M059J (cell line): ENCODE measurements around the gene TSPEAR. TPM values are rescaled to one million over a fixed set of nuclear protein-coding genes. Genes with fewer than 3 reads are reported as not detected.

Experiments used
- DNase-seq: peaks from one replicate; pipeline ENCODE4 v3.0.0-alpha.2; 2012; ENCODE audit warnings: low read depth
- total RNA-seq: library from RNA; depleted of rRNA; stranded (reverse); fragments of >200 nt; shearing (Covaris generic); gene quantifications from 2 replicates; pipeline ENCODE4 v1.2.3, GENCODE V29; 2014

Gene TSPEAR
- total RNA-seq, 1 experiment from 2014 or later: not detected

DNA sequence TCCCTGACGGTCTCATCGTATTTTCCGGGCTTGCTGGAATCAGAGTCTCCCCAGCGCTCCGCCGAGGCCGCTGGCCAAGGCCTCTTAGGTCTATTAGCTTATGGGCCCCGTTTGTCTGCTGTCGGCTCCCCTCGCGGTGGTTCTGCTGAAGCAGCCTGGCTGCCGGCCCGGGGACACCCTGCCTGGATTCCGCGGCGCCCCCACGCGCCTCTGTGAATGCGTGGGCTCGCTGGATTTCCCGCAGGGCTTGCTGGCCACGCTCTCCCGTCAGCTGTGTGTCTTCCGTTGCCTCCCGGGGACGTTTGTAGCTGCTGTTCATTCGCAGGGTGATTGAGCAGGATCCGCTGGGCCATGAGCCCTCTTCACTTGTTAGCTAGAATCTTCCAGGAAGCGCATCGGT, 247.6 kb downstream of the TSPEAR start:
- no peak for DNase-seq

DNA sequence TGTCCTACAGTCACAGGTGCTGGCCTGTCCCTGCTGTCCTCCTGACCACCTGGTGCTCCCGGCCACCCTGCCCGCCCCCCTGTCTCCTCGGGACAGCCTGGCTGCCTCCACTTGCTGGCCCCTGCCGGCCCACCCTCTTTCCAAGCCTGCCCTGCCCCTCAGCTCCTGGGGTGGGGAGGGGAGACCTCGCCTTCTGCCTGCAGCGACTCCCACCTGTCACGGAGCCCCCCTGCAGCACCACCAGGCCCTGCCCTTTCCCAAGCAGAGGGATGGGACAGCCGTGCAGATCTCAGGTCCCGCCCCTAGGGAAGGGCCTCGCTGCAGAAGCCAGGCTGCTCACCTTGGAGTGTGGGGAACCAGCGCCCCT, 248.6 kb downstream of the TSPEAR start:
- DNase-seq: no peak

DNA sequence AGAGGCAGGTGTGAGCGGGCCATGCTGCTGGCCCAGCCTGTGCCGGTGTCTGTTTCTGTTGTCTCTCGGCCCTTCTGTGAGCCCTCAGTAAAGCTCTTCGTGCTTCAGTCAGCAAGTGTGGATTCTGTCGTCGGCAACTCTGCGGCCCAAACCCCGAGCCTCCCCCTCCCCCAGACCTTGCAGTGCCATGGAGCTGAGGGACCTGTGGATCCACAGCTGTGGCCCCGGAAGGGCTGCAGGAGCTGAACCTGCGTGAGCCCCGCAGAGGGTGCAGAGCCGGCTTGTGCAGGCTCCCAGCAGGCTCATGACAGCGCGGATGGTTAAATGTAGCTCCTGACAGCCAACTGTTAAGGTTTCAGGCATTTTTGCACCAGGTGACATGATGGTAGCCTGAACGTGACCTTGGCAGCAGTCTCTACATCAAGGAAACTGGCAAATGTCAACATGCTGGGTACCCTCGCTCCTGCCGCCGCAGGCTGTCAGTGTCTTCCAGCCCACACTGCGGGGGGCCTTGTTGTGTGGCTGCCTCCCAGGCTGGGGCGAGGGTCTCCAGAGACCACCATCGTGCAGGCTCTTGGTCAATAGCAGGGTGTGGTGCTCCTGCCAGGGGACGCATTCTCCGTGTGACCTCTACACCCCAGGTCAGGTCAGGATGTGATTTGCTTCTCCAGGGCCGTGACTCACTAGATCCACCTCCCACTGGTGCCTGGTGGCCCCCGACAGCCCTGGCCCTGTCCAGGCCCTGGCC, 249.1 kb downstream of the TSPEAR start:
- DNase-seq: no peak

DNA sequence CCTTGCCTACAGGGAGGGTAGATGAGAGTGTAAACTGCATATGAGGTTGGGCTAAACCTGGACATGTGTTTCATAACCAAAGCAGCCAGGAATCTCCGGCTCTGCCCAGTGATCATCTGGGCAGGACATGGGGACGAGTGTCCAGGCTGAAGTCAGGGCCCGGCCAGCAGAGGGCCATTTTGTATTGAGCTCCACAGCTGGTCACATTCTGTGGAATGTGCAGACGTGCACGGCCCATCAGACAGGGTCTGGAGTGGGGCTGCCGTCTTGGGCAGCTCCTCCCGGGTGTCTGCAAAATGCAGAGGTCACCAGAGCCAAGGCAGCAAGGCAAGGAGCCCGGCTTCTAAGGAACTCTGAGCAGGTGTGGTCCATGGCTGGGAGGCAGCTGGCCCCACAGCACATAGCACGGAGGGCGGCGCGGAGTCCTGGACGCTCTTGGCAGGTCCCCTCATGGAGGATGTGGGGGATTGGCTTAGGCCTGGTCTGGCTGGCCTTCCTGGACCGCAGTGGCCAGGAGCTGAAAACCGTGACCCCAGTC, 249.8 kb downstream of the TSPEAR start:
- DNase-seq: peak; percentile 22

DNA sequence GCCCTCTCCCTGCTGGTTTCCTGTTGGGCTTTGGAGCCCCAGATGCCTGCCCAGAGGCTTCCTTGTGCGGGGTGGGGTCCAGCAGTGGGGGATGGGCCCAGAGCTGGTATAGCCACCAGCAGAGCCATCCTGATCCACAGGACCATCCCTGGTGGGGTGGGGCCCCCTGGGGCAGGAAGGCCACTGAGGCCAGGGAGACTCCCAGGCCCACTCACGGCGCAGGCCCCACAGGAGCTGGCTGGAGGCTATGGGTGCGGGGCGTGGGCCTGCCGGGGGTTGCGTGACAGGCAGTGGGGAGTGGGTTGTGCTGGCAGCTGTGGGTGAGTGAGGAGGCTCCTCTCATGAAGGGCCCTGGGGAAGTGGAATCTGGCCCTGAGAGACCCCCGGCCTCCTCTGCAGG, 250.4 kb downstream of the TSPEAR start:
- DNase-seq: no peak

DNA sequence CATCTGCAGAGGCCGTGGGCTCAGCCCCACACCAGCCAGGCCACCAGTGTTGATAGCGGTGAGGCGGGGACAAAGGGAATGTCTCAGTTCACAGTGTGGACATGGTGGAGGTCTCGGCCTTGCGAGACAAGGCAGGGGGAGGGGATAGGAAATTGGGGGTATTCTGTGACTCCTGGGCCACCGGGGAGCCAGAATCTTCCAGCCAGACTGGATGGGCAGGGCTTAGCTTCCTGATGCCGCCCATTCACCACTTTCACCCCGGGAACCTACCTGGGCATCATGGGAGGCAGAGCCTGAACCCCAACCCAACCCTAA, 251.0 kb downstream of the TSPEAR start:
- DNase-seq: no peak

DNA sequence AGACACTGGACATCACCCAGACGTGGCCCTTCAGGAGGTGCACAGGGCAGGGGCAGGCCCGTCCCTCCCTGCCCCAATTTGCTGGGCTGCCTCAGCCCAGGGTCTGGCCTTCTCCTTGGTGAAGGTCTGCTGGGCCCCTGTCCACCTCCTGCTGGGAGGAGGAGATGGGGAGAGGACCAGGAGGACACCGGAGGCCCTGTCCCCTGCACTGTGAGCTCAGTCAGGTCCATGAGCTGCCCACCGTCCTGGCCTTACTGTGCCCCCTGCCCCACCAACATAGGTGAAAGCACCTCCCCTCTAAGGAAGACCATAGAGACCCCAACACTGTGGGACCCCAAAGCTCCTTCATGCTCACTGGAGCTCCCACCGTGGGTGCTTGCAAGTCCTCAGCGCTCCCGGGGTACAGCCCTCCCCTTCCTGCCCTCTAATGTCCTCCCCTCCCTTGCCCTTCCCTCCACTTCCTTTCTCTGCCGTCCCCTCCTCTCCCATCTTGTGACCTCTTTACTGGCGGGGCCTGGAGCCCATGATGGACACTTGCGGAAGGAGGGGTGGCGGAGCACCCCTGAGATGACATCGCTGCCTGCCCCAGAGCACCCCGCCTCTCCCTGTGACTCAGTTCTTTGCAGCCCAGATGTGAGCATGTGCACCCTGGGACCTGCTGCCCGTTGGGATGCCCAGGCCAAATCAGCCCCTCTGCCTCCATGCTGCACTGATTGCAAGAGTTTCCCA, 251.5 kb downstream of the TSPEAR start:
- no peak for DNase-seq

DNA sequence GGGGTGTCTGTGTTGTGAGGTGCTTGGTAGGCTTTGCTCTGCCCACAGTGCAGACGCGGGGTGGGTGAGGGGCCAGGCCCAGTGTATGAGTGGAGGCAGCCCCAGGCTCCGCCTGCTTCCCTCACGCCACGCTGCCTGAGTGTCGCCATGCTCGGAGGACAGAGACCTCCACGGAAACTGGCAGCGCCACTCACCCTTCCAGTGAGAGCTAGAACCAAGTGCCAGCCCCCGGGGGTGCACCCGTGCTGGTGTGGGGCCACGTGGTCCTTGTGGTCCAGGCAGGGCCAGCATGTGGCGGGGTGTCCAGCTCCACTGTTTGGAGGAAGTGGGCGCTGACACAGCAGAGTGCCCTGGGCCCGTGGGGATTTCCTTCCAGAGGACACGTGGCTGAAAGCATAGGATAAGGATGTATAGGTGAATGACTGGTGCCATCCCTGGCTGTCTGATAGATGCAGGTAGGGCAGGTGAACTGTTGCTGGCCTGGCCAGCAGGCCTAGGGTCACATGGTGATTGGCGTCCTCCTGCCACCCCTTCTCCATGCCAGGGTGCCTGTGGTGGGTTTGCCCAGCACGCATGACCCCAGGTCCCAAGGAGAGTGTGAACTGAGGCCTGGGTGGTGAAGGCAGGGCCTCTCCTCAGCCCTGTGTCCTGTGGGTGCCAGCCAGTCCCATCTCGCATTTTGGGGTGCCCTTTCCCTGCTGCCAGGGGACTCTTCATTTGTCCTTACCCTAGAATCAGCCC, 252.2 kb downstream of the TSPEAR start:
- no peak for DNase-seq

DNA sequence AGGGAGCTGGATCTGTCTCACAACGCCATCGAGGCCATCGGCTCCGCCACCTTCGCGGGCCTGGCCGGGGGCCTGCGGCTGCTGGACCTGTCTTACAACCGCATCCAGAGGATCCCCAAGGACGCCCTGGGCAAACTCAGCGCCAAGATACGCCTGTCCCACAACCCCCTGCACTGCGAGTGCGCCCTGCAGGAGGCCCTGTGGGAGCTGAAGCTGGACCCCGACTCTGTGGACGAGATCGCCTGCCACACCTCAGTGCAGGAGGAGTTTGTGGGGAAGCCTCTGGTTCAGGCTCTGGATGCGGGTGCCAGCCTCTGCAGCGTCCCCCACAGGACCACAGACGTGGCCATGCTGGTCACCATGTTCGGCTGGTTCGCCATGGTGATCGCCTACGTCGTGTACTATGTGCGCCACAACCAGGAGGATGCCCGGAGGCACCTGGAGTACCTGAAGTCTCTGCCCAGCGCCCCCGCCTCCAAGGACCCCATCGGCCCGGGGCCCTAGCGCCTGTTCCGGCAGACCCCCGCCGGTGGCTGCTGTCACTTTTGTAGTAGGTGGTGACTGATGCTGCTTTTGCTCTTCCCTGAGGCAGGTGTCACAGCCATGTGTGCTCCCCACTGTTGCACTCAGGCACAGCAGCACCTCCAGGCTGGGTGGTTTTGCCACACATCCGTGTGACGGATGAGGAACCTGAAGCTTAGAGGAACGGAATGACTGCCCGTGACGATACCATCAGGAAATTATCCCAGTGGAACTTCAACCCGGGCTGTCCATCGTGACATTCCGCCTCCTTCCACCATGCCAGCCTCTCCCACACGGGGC, 254.2 kb downstream of the TSPEAR start:
- DNase-seq: no peak

DNA sequence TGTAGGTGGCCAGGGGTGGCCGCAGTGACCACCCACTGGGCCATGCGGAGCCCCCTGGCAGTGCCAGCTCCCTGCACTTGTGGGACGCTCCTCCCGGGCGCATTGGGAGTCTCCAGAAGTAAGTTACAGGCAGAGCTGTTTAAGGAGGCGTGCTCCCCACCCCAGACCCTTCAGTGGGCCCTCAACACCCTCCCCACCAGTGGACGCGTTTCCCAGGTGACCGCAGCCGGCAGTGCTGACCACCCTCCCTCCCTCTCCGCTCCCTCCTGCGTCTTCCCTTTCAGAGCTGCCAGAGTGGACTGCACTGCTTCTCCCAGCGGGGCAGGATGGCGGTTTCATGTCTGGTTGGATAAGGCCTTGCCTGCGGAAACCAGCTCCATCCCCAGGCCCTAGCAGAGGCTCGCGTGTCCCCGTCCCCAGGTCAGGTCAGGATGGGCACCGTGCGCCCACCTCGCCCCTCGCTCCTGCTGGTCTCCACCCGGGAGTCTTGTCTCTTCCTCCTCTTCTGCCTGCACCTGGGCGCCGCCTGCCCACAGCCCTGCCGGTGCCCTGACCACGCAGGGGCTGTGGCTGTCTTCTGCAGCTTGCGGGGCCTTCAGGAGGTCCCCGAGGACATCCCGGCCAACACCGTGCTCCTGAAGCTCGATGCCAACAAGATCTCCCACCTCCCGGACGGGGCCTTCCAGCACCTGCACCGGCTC, 255.0 kb downstream of the TSPEAR start:
- DNase-seq: no peak

DNA sequence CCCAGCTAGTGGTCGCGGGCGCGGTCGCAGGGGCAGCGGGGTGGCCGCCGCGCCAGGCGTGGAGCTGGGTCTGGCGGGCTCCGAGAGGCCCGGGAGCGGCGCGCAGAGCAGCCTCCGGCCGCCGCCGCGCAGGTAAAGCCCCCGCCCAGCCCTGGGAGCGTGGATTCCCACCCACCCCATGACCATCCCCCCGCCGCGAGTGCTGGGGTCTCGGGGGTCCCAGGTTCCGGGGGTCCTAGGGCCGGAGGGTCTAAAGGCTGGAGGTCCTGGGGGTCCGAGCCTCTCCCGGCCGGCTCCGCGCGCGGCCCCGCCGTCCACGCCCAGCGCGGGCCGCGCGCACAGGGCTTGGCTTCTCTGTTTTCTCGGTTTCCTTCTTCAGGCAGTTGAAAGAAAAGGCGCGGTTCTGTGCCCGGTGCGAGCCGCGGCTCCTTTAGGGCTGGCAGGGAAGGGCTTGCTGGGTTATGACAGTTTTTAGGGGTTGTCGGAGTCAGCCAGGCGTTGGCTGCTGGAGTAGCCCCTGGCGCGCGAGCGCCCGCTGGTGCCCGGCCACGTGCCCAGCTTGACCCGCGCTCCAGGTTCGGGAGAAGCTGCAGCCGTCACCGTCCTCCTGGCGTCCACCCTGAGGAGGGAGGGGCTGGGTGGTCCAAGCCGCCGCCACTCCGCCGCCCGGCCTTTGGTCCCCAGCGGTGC, 255.7 kb downstream of the TSPEAR start:
- DNase-seq: no peak

DNA sequence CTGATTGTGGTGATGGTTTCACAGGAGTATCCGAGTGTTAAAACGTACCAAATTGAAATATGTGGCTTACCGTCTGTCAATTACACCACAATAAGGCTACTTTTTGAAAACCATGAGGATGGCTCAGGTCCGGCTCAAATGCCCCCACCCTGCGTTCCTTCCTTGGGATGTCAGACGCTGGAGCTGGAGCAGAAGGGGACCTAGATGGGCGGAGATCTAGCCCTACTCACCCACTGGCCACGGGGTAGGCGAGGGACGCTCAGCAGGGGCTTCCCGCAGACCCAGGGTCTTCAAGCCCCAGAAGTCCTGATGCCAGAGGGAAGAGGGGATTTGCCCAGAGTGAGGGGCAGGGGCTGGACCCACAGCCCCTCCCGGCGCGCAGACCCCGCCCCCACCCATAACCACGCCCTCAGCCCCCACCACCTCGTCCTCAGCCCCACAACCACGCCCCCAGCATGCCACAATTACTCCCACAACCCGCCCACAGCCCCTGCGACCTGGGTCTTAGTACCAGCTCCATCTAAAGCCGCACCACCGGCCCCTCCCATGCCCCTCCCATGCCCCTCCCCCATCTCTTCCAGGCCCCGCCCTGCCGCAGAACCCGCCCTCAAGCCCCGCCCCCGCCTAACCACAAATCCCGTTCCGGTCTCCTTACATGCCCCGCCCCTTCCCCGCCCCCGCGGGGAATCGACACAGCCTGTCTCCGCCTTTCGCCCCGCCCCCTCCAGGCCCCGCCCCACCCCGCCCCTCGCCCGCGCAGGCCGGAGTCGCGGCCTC, 256.4 kb downstream of the TSPEAR start, which contains the start of gene LRRC3:
TSS of gene LRRC3 (plus strand) at position 764 of the 777 bp plus-strand sequence. CDS start 1,135 bp downstream, outside the sequence.
- DNase-seq: no peak

DNA sequence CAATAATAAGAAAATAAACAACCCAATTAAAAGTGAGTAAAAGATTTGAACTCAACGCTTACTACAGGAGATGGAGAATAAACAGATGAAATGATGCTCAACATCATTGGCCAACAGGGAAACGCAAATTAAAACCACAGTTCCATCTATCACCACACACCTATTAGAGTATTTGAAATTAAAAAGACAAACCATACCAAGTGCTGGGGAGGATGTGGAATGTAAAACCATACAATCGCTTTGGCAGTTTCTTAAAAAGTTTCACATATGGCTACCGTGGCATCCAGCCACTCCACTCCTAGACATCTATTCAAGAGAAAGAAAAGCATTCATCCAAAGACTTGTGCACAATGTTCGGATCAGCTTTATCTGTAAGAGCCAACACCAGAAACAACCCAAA, 257.3 kb downstream of the TSPEAR start:
- no peak for DNase-seq

DNA sequence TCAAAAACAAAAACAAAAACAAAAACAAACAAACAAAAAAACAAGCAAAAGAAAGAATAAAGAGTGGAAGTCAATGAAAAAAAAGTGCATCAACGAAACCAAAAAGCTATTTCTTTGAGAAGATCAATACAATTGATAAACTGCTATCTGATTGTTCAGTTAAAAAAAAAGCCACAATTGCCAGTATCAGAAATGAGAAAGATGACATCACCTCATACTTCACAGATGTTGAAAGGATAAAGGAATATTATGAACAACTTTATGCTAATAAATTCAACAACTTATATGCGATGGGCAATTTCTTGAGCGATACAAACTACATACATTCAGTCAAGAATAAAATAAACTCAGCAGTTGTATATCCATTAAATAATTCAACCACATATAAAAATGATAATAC, 258.3 kb downstream of the TSPEAR start:
- DNase-seq: no peak

DNA sequence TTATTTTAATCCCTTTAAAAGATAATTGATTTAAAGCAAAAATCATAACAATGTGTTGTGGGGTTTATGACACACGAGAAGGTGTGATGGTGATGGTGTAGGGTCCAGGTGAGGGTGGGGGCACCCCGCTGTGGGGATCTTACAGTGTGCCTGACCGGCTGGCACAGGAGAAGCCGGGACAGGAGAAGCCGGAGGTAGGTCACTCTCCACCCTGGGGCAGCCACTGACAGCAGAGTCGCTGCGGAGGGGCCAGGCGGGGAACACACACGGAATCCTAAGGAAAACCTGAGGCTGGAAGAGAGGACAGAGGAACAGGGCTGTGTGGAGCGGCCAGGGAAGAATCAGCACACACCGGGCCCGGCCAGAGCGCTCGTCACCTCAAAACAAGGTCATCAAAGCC, 260.4 kb downstream of the TSPEAR start:
- DNase-seq: no peak

DNA sequence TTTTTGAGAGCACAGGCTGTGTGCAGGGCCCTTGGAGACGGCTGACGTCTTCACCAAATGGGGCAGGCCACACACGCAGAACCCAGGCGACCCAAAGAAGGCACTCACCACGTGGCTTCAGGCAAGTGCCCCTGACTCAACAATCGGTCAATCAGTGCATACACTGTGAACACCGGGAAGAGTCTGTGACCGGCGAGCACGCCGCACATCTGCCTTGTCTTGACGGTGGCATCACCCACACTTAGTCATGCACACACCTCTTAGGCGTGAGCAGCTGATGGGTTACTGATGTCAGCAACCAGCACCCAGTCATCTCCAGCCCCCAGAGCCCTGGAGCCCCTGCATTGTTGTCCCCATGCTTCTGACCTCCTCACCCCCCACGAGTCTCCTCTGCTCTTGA, 261.0 kb downstream of the TSPEAR start:
- no peak for DNase-seq

DNA sequence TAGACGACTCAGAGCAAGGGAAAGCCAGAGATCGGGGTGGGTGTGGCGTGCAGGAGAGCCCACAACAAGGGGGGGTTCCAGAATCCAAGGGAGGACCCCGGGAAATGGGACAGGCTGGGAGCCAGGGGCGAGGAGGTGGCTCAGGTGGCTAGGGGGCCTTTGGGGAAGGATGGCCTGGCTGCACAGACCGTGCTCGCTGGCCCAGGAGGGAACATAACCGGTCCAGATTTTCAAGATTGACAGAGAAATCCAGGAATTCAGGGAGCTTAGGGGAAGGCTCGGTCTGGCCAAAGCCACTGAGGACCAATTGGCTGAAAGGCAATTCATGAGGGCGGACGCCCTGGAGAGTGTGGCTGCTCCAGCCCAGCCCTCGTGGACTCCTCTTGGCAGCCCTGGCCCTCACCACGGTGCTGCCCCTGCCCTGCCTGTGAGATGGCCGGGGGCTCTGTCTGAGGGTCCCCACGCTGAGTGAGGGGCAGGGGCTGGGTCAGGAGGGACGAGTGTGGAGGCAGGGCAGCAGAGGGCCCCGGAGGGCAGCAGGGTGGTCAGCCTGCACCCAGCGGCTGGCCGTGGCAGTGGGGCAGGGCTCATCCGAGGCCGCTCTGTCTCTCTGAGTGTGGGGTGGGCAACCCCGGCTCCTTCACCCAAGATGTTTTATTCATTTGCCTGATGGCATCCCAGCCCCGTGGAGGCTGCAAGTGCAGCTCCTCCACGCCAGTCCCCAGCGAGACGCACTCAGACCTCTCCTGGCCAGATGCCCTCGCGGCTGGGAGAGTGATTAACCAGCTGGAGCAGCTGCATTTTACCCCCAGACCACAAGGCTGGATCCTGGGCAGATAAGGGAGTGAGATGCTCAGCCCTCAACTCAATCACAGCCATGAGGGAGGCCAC, 261.7 kb downstream of the TSPEAR start:
- DNase-seq: no peak

DNA sequence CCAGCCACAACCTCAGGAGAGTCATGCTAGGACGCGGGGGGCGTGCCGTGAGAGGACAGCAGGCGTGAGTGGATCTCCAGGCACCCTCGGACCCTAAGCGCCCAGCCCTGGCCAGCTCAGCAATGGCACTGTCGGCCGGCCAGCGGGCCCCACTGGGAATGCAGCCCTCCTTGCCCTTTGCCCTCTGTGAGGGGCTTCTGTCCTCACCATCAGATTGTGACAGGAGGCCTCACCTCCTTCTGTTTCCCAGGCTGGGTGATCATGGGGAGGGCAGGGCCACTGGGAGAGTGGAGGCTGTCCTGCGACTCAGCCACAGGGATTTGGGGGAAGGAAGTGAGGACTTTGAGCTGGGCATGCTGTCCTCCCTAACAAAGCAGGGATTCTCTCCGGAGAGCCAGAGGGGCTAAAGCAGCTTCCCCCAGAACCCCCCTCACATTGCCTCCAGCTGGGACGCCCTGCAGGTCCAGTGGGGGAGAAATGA, 262.7 kb downstream of the TSPEAR start:
- DNase-seq: no peak
